ENCODE data around the gene C5orf24. TPM values are rescaled to one million over a fixed set of nuclear protein-coding genes. Genes with fewer than 3 reads are reported as not detected.

C5orf24 gene
- total RNA-seq, 4 donors from 2014 or later = 24.8 to 36.7 (median 35.6) TPM

- Histone ChIP-seq H3K27ac (no peak overlapping the region), H3K4me1 (peaks cover 0 to 5% (median 0%) of the 10 kb centered on the region in 4 donors), H3K27me3 (no peaks in the 10 kb centered on the region), H3K36me3 (peaks cover 0 to 87% (median 0%) of the 10 kb centered on the region in 3 donors), H3K9me3 (no peaks in the 10 kb centered on the region), H3K4me3 (no peak overlapping the region)
- TF ChIP-seq CTCF (IDR thresholded peaks at IDR 0.05) (no peak), POLR2A (IDR thresholded peaks at IDR 0.05) (no peak)
- DNase-seq = no peak
Observed at GRCh38 chr5:134817006-134817405, 28.8 kb upstream of the C5orf24 start.

GRCh38 chr5:134818776-134819175 is 27.0 kb upstream of the C5orf24 start:
- Histone ChIP-seq H3K4me3 (no peak overlapping the region), H3K27ac (no peak overlapping the region), H3K27me3 (no peaks in the 10 kb centered on the region), H3K9me3 (no peaks in the 10 kb centered on the region), H3K4me1 (peaks cover 0 to 2% (median 0%) of the 10 kb centered on the region in 4 donors), H3K36me3 (peaks cover 0 to 88% (median 0%) of the 10 kb centered on the region in 3 donors)
- no peak for DNase-seq
- TF ChIP-seq CTCF (IDR thresholded peaks at IDR 0.05) (no peak), POLR2A (IDR thresholded peaks at IDR 0.05) (no peak)

- no peaks in the 10 kb centered on the region for H3K27me3 ChIP-seq
- no peak overlapping the region for H3K4me3 ChIP-seq
- no peak overlapping the region for H3K27ac ChIP-seq
- no peak for TF ChIP-seq CTCF (IDR thresholded peaks at IDR 0.05)
- no peak for TF ChIP-seq POLR2A (IDR thresholded peaks at IDR 0.05)
- peaks cover 0 to 89% (median 0%) of the 10 kb centered on the region in 3 donors for H3K36me3 ChIP-seq
- no peaks in the 10 kb centered on the region for H3K4me1 ChIP-seq
- DNase-seq = no peak
- no peaks in the 10 kb centered on the region for H3K9me3 ChIP-seq
Observed at GRCh38 chr5:134819407-134819963, 26.3 kb upstream of the C5orf24 start.

GRCh38 chr5:134821841-134822240 is 23.9 kb upstream of the C5orf24 start:
- no peak for DNase-seq

GRCh38 chr5:134824681-134825080 is 21.1 kb upstream of the C5orf24 start:
- H3K4me3 ChIP-seq = no peak overlapping the region
- H3K36me3 ChIP-seq = peaks cover 0 to 84% (median 0%) of the 10 kb centered on the region in 3 donors
- TF ChIP-seq CTCF (IDR thresholded peaks at IDR 0.05) = no peak
- no peak for TF ChIP-seq POLR2A (IDR thresholded peaks at IDR 0.05)
- no peaks in the 10 kb centered on the region for H3K9me3 ChIP-seq
- H3K27ac ChIP-seq = no peak overlapping the region
- H3K4me1 ChIP-seq = no peaks in the 10 kb centered on the region
- DNase-seq = no peak
- no peaks in the 10 kb centered on the region for H3K27me3 ChIP-seq

More at GRCh38 chr5:134821841-134822240, 23.9 kb upstream of the C5orf24 start:
- H3K27ac ChIP-seq = no peak overlapping the region
- no peak overlapping the region for H3K4me3 ChIP-seq
- peaks cover 0 to 84% (median 0%) of the 10 kb centered on the region in 3 donors for H3K36me3 ChIP-seq
- H3K4me1 ChIP-seq = no peaks in the 10 kb centered on the region
- no peaks in the 10 kb centered on the region for H3K9me3 ChIP-seq
- H3K27me3 ChIP-seq = no peaks in the 10 kb centered on the region
- TF ChIP-seq CTCF (IDR thresholded peaks at IDR 0.05) (no peak), POLR2A (IDR thresholded peaks at IDR 0.05) (no peak)

All from Peyer's patch (tissue), 4 donors.